K562 (cell line): ENCODE measurements around the gene RFC2. TPM values are rescaled to one million over a fixed set of nuclear protein-coding genes. Genes with fewer than 3 reads are reported as not detected.

Source experiments
- CTCFL ChIP-seq: IDR thresholded peaks from 2 replicates; pipeline ENCODE4 v1.6.1; 2011; ENCODE audit warnings: borderline replicate concordance, low read depth, mild to moderate bottlenecking, moderate library complexity, low read length; ENCODE audit not compliant: insufficient read depth, poor library complexity, severe bottlenecking
- EZH2 ChIP-seq: IDR thresholded peaks from 2 replicates; pipeline ENCODE4 v1.6.1; 2012; ENCODE audit warnings: low read depth, mild to moderate bottlenecking, inconsistent platforms, low read length, borderline replicate concordance
- GABPA ChIP-seq: fragments of 200-800 bp; sonication (Bioruptor generic); conservative IDR thresholded peaks from 2 replicates; pipeline ENCODE4 v1.6.1; 2016; ENCODE audit warnings: low read depth, missing genetic modification characterization, missing compliant biosample characterization
- HNRNPK ChIP-seq: fragments of 200-400 bp; formaldehyde crosslinking; IDR thresholded peaks from one replicate; pipeline ENCODE4 v1.6.1; 2018; ENCODE audit warnings: mild to moderate bottlenecking, low read depth, low read length; ENCODE audit not compliant: poor library complexity, severe bottlenecking
- POLR2H ChIP-seq: IDR thresholded peaks from 2 replicates; pipeline ENCODE4 v1.6.1; 2016; ENCODE audit warnings: missing genetic modification characterization, low read depth, mild to moderate bottlenecking, control low read depth, missing compliant biosample characterization, moderate library complexity
- RBM15 ChIP-seq: fragments of 200-400 bp; formaldehyde crosslinking; IDR thresholded peaks from 2 replicates; pipeline ENCODE4 v1.6.1; 2018; ENCODE audit warnings: mild to moderate bottlenecking, low read length, moderate library complexity; ENCODE audit not compliant: insufficient read depth
- SIN3A ChIP-seq, 2 experiments: fragments of 150-350 bp in 1 of 2; IDR thresholded peaks; 2 replicates each; pipeline ENCODE4 v1.6.1; 2011 to 2016; ENCODE audit warnings: borderline replicate concordance in 2 of 2, low read depth in 2 of 2, low read length in 2 of 2, mild to moderate bottlenecking in 2 of 2, moderate library complexity in 2 of 2; ENCODE audit not compliant: control insufficient read depth in 1 of 2
- STAT5A ChIP-seq: IDR thresholded peaks from 2 replicates; pipeline ENCODE4 v1.6.1; 2012; ENCODE audit warnings: low read length, inconsistent platforms, borderline replicate concordance
- TAL1 ChIP-seq: fragments of 450-650 bp; IDR thresholded peaks from 2 replicates; pipeline ENCODE4 v1.6.1; 2016; ENCODE audit warnings: mild to moderate bottlenecking
- TCF15 ChIP-seq: fragments of 250-450 bp; sonication (Bioruptor Pico); IDR thresholded peaks from 2 replicates; pipeline ENCODE4 v1.8.0; 2022; ENCODE audit warnings: moderate library complexity, mild to moderate bottlenecking, inconsistent platforms
- ZFPM2 ChIP-seq: fragments of 250-450 bp; sonication (Bioruptor Pico); IDR thresholded peaks from 2 replicates; pipeline ENCODE4 v1.5.1; 2022; ENCODE audit warnings: mild to moderate bottlenecking
- ZNF24 ChIP-seq: fragments of 450-650 bp; IDR thresholded peaks from 2 replicates; pipeline ENCODE4 v1.6.1; 2016
- ZNF253 ChIP-seq: fragments of 250-450 bp; sonication (Bioruptor Pico); conservative IDR thresholded peaks from 2 replicates; pipeline ENCODE4 v1.6.1; 2021; ENCODE audit warnings: mild to moderate bottlenecking
- ZNF449 ChIP-seq: fragments of 250-450 bp; sonication (Bioruptor Pico); IDR thresholded peaks from 2 replicates; pipeline ENCODE4 v1.8.0; 2022; ENCODE audit warnings: moderate library complexity, mild to moderate bottlenecking, inconsistent platforms
- ZNF589 ChIP-seq: fragments of 200-800 bp; sonication (Bioruptor generic); IDR thresholded peaks from 2 replicates; pipeline ENCODE4 v1.6.1; 2016; ENCODE audit warnings: low read depth, missing genetic modification characterization, missing compliant biosample characterization
- ZNF592 ChIP-seq: fragments of 450-650 bp; IDR thresholded peaks from 2 replicates; pipeline ENCODE4 v1.6.1; 2017; ENCODE audit warnings: antibody characterized with exemption, mild to moderate bottlenecking
- ZSCAN29 ChIP-seq: fragments of 450-650 bp; IDR thresholded peaks from 2 replicates; pipeline ENCODE4 v1.6.1; 2017
- polyA plus RNA-seq, 8 experiments: library from polyadenylated mRNA; depleted of rRNA in 4 of 8; stranded (reverse) in 5 of 8; unstranded in 3 of 8; fragments of >200 nt; fragmentation: Nextera tagmentation in 2 of 8; fragmentation: Illumina TruSeq in 1 of 8; extraction: Ambion mirVana in 2 of 8; extraction: Trizol in 1 of 8; gene quantifications; 2 replicates each; pipeline versions ENCODE4 v1.2.1 to v1.2.3, GENCODE V29; 2011 to 2014; ENCODE audit warnings: inconsistent platforms in 1 of 8, missing spikeins in 1 of 8
- total RNA-seq, 7 experiments: library from RNA; depleted of rRNA in 6 of 7; stranded (reverse); fragments of >200 nt in 6 of 7; fragmentation: Illumina TruSeq in 2 of 7; extraction: Trizol in 2 of 7; gene quantifications; 2 replicates each; pipeline versions ENCODE4 v1.2.1 to v1.2.3, GENCODE V29; 2011 to 2021; ENCODE audit warnings: low replicate concordance in 1 of 7

Gene RFC2
- total and polyA plus RNA-seq, 9 of the 15 experiments (the other 6 are each of a cell fraction or from before 2014, with no cell fraction given) = 32.5 to 161 (median 102) TPM

GRCh38 chr7:74272305-74273038, 18.3 kb upstream of the RFC2 start (continued):
- TF ChIP-seq POLR2H (tag) = no peak
- TF ChIP-seq ZNF592 = peak; percentile 75
- peak; percentile 50 for TF ChIP-seq GABPA
- TF ChIP-seq ZNF253 = no peak
- no peak for TF ChIP-seq ZSCAN29
- TF ChIP-seq ZNF449 (CRISPR knock-in tag) = no peak
- TF ChIP-seq SIN3A (IDR thresholded peaks at IDR 0.05; ENCODE audit: borderline replicate concordance in 2 of 2, control insufficient read depth in 1 of 2, low read depth in 2 of 2, low read length in 2 of 2) = no peak
- peak; percentile 85 for TF ChIP-seq ZNF589 (CRISPR knock-in tag)
- no peak for TF ChIP-seq CTCFL
- no peak for TF ChIP-seq RBM15
- TF ChIP-seq TCF15 (CRISPR knock-in tag) = no peak
- TF ChIP-seq ZFPM2 = no peak
- no peak for TF ChIP-seq TAL1
- no peak for TF ChIP-seq HNRNPK
- no peak for TF ChIP-seq EZH2
- no peak for TF ChIP-seq ZNF24
- TF ChIP-seq STAT5A = no peak
